GM13976 (cell line): ENCODE data around the gene MYCBP2.

ENCODE experiments used
- DNase-seq: peaks from one replicate; pipeline ENCODE4 v3.0.0; 2012; ENCODE audit warnings: low spot score
- in situ Hi-C: fragments of 300-500 bp; cut with MboI; formaldehyde crosslinking; loops from one replicate; pipeline ENCODE4 v1.12.0; 2022; ENCODE audit warnings: low sequenced_read_pairs, mixed read lengths, inconsistent platforms; ENCODE audit not compliant: unreplicated experiment
- TF ChIP-seq, protein P1 (sequence below): IDR thresholded peaks from 2 replicates; pipeline ENCODE4 v1.5.1; 2012; ENCODE audit warnings: borderline replicate concordance, mild to moderate bottlenecking; ENCODE audit not compliant: insufficient read depth; ENCODE audit errors: extremely low read depth, missing control alignments, control extremely low read depth

The MYCBP2 gene

GRCh38 chr13:77310579-77311279, 16.2 kb downstream of the MYCBP2 start:
- TF ChIP-seq, protein P1, sequence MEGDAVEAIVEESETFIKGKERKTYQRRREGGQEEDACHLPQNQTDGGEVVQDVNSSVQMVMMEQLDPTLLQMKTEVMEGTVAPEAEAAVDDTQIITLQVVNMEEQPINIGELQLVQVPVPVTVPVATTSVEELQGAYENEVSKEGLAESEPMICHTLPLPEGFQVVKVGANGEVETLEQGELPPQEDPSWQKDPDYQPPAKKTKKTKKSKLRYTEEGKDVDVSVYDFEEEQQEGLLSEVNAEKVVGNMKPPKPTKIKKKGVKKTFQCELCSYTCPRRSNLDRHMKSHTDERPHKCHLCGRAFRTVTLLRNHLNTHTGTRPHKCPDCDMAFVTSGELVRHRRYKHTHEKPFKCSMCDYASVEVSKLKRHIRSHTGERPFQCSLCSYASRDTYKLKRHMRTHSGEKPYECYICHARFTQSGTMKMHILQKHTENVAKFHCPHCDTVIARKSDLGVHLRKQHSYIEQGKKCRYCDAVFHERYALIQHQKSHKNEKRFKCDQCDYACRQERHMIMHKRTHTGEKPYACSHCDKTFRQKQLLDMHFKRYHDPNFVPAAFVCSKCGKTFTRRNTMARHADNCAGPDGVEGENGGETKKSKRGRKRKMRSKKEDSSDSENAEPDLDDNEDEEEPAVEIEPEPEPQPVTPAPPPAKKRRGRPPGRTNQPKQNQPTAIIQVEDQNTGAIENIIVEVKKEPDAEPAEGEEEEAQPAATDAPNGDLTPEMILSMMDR = no peak
- in situ Hi-C loops = no loop called here
- DNase-seq = no peak

- DNase-seq = no peak
- in situ Hi-C loops = no loop called here
- TF ChIP-seq, protein P1 = no peak
These were observed 16.7 kb downstream of the MYCBP2 start for GRCh38 chr13:77310161-77310560.

DNA sequence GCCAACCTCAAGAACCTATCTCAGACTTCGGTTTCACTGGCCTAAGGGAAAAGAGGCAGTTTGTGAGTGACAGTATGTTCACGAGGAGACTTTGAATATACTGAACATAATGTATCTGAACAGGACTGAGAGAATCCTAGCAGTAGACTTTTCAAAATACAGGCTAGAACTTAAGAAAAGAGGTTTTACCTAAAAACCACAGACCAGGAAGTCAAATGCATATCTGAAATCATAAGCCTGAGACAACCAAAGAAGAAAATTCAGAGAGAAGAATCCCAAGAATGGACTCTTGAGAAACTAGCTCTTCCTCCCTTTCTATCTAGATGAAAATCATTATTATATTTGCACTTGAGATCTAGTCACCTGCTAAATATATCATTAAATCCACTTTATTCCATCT, 17.6 kb downstream of the MYCBP2 start:
- TF ChIP-seq, protein P1 = no peak
- in situ Hi-C loops = no loop called here
- DNase-seq = no peak

GRCh38 chr13:77306458-77306857, 20.4 kb downstream of the MYCBP2 start:
- in situ Hi-C loops = no loop called here
- no peak for DNase-seq
- TF ChIP-seq, protein P1 = no peak

GRCh38 chr13:77305266-77305665, 21.6 kb downstream of the MYCBP2 start:
- TF ChIP-seq, protein P1 = no peak
- in situ Hi-C loops = no loop called here
- no peak for DNase-seq

GRCh38 chr13:77300176-77301037, 26.5 kb downstream of the MYCBP2 start:
- TF ChIP-seq, protein P1 = no peak
- in situ Hi-C loops = no loop called here
- no peak for DNase-seq
